ENCODE results near the gene ITPRIPL2. TPM values are rescaled to one million over a fixed set of nuclear protein-coding genes. Genes with fewer than 3 reads are reported as not detected.

ITPRIPL2 gene
- polyA plus RNA-seq, 1 donor from 2014 or later, result 4.7 TPM

DNA sequence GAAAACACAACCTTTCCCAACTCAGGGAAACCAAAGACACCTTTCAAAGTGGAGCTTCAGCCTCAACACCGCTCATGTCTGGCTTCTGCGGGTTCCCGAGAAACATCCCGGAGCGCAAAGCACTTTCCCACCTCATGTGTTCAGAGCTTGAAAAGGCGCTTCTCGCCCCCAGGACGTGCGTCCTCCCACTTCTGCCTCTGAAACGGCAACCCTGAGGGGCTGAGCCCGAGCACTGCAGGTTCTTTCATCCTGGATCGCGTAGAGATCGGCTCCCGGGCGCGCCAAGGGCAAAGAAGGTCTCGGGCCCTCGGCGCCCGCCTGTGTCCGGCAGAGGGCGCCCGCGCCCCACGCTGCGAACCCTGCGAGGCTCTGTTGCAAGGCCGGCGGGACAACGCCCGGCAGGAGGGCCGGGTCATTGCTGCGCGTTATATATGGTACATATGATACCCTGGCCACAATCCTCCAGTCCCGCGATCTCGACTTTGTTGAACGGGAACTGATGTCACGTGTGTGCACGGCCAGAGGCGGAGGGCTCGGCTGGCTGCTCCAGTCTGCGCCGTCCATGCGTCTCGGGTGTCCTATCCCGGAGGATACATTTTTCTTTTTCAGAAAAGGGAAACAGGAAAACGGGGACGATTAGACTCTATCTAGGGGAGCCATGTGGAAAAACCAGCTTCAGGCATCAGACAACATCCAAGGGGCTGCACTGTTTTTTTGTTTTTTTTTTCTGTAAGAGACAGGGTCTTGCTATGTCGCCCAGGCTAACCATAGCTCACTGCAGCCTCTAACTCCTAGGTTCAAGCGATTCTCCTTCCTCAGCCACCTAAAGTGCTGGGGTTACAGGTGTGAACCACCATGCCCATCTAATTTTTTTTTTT is 27.2 kb upstream of the ITPRIPL2 start:
- H3K36me3 Mint-ChIP-seq, result peaks cover 4% of the 10 kb centered on the region
- H3K4me1 Mint-ChIP-seq, result peaks cover 0 to 2% (median 1%) of the 10 kb centered on the region in 3 donors
- peak overlapping the region; percentile 29 to 79 (median 60) for H3K4me3 Mint-ChIP-seq
- H3K9me3 Mint-ChIP-seq, result peaks cover under 1 to 1% (median 1%) of the 10 kb centered on the region in 3 donors
- H3K27me3 Mint-ChIP-seq, result peaks cover 4% of the 10 kb centered on the region
- peak overlapping the region in 1 of 3 donors; percentile 53 for H3K27ac Mint-ChIP-seq

DNA sequence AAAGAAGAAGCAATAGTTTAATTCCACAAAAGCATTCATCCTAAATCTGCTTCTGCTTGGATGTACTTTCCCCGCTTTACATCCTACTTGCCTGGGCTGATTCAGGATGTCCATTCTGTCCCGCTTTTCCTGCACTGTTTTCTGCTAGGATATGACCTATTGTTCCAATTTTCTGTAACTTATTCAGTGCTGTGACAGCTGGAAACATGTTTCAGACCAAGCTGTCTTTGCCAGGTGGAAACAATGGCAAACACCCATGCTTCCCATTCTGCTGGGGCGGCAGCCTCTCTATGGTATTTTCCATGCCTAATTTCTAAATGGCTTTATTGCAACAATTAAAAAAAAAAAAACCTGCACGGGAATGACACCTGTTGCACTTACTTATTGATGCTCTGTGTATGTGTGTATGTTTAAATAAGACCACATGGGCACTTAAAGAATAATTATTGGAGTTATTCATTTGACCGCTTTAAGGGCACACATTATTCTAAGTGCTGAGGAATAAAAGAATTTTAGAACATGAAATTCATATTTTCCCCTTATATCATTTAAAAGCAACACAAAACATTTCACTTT is 25.3 kb upstream of the ITPRIPL2 start:
- Mint-ChIP-seq H3K36me3 (no peaks in the 10 kb centered on the region), H3K4me1 (peaks cover 0 to 2% (median 1%) of the 10 kb centered on the region in 3 donors), H3K9me3 (peaks cover 2 to 4% (median 4%) of the 10 kb centered on the region in 3 donors), H3K27me3 (peaks cover 4% of the 10 kb centered on the region), H3K4me3 (no peak overlapping the region), H3K27ac (no peak overlapping the region)

DNA sequence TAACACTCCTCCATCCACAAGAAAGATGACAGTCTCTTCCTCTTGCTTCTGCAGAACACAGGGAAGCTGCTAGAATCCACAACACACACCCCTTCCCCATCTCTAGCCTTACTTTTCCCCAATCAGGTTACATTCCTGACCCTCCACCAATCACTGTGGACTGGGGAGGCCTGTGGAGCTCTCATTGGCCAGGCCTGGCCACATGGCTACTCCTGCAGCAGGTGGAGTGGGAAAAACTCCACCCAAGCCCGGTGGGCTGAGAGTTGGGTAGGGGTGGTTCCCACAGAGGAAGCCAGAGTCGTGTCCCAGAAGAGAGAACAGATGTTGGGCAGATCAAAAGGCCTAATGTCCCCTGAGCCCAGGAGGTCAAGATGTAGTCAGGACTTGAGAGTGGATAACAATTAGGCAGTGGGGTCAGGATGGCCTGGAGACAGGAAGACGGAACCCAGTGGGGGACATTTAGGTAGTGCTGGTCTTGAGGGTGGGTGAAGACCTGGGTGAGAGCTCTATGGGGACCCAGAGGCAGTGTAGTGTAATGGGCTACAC is 24.3 kb upstream of the ITPRIPL2 start:
- no peak overlapping the region for H3K4me3 Mint-ChIP-seq
- no peak overlapping the region for H3K27ac Mint-ChIP-seq
- H3K36me3 Mint-ChIP-seq, result no peaks in the 10 kb centered on the region
- peaks cover 0 to 2% (median 1%) of the 10 kb centered on the region in 3 donors for H3K4me1 Mint-ChIP-seq
- peaks cover 4% of the 10 kb centered on the region for H3K27me3 Mint-ChIP-seq
- peaks cover 2 to 4% (median 4%) of the 10 kb centered on the region in 3 donors for H3K9me3 Mint-ChIP-seq

DNA sequence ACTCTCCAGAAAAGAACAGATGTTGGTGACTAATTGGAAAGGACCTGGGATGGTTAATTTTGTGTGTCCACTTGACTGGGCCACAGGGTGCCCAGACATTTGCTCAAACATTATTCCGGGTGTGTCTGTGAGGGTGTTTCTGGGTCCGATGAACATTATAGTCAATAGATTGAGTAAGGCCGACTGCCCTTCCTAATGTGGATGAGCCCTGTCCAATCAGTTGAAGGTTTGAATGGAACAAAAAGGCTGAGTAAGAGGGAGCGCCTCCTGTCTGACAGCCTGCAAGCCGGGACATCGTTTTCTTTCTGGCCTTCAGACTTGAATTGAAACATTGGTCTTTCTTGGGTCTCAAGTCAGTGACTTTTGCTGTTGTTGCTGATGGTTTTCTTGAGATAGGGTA is 22.8 kb upstream of the ITPRIPL2 start:
- Mint-ChIP-seq H3K27me3 (peaks cover 3% of the 10 kb centered on the region), H3K27ac (peak overlapping the region in 1 of 3 donors; percentile 57), H3K36me3 (no peaks in the 10 kb centered on the region), H3K4me1 (peaks cover 5 to 8% (median 7%) of the 10 kb centered on the region in 3 donors), H3K9me3 (peaks cover 7 to 10% (median 7%) of the 10 kb centered on the region in 3 donors), H3K4me3 (no peak overlapping the region)

DNA sequence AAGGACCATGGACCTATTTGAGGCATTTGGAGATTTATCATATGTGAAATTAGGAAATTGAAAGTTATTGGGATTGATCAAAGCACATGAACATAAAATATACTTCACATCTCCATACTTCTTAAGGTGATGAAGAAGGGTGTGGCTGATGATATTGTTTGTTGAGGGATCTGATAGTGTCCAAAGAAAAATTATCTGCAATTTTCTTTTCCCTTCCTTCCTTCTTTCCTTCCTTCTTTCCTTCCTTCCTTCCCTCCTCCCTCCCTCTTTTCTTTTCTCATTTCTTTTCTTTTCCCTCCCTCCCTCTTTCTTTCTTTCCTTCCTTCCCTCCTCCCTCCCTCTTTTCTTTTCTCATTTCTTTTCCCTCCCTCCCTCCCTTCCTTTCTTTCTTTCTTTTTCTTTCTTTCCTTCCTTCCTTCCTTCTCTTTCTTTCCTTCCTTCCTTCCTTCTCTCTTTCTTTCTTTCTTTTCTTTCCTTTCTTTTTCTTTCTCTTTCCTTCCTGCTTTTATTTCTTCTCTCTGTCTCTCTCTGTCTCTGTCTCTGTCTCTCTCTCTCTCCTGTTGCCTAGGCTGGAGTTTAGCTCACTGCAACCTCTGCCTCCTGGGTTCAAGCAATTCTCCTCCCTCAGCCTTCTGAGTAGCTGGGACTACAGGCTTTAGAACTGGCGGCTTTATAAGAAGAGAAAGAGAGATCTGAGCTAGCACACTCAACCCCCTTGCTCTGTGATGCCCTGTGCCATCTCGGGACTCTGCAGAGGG is 20.9 kb upstream of the ITPRIPL2 start:
- H3K9me3 Mint-ChIP-seq, result peaks cover 7 to 11% (median 7%) of the 10 kb centered on the region in 3 donors
- H3K27ac Mint-ChIP-seq, result peak overlapping the region in 1 of 3 donors; percentile 82
- H3K36me3 Mint-ChIP-seq, result peaks cover 1% of the 10 kb centered on the region
- no peaks in the 10 kb centered on the region for H3K27me3 Mint-ChIP-seq
- H3K4me3 Mint-ChIP-seq, result peak overlapping the region in 1 of 4 donors; percentile 12
- peaks cover 7% of the 10 kb centered on the region in 3 donors for H3K4me1 Mint-ChIP-seq

DNA sequence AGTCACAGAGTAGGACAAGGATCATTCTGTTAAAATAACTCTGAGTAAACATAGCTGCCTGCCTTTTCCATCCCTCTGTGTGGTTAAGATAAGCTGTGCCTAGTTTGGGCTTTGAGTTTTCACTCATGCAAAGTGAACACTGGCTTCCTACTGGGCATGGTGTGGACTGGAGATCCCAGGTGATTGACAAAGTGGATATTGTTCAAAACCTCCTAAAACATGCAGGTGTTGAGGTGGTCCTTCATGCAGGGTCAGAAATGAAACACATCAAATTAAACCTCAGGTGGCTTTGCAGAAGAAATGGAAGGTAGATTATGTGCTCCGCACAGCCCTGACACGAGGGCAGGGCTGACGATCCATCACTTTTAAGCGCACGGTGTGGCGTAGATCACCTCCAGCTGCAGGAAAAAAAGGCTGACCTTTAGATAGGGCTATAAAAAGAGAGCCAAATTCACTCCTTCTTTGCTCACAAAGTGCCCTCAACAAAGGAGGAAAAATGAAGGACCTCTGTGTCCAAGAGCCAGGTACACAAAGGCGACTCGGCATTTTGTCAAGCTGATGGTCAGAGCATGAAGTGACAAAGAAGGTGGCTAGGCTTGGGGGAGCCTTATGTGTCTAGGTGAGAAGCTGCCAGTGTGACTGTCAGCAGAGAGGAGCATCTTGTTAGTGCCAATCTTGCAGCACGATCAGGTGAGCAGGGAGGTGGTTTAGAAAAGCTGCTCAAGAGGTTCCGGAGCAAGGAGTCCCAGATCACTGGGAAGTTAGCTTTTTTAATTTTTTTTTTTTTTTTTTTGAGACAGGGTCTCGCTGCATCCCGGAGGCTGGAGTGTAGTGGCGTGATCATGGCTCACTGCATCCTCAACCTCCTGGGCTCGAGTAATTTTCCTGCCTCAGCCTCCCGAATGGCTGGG is 19.9 kb upstream of the ITPRIPL2 start:
- peaks cover 7% of the 10 kb centered on the region in 3 donors for H3K4me1 Mint-ChIP-seq
- H3K9me3 Mint-ChIP-seq, result peaks cover 7 to 17% (median 7%) of the 10 kb centered on the region in 3 donors
- no peak overlapping the region for H3K4me3 Mint-ChIP-seq
- no peaks in the 10 kb centered on the region for H3K27me3 Mint-ChIP-seq
- H3K36me3 Mint-ChIP-seq, result peaks cover 4% of the 10 kb centered on the region
- H3K27ac Mint-ChIP-seq, result no peak overlapping the region

DNA sequence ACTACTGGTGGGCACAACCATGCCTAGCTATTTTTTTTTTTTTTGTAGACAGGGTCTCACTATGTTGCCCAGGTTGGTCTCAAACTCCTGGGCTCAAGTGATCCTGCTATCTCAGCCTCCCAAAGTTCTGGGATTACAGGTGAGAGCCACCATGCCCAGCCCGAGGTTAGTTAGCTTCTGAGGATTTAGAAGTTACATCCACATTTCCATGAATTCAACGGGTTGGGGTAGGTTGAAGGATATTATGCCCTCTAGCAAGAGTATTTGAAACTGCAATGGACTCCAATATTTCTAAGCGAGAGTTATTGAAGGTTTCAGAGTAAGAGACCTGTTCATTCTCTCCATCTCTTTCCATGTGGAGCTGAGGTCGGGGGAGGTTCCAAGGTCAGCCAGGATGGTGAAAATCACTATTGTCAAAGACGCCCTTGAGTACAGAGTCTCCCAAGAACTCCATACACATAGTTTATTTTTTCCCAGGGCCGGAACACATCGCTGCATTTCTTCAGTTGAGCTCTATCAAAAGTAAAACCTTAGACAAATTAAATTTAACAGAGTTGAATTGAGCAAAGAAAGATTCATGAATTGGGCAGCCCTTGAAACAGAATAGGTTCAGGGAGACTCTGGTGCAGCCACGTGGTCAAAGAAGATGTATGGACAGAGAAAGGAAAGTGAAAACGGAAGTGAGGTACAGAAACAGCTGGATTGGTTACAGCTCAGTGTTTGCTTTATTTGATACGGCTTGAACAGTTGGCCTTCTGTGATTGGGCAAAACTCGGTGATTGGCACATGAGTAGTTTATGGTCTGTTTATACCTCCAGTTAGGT is 19.0 kb upstream of the ITPRIPL2 start:
- Mint-ChIP-seq H3K4me3 (peak overlapping the region in 2 of 4 donors; percentile 64 to 86), H3K27me3 (no peaks in the 10 kb centered on the region), H3K4me1 (peaks cover 7% of the 10 kb centered on the region in 3 donors), H3K36me3 (peaks cover 4% of the 10 kb centered on the region), H3K9me3 (peaks cover 7 to 17% (median 7%) of the 10 kb centered on the region in 3 donors), H3K27ac (peak overlapping the region in 1 of 3 donors; percentile 8)

DNA sequence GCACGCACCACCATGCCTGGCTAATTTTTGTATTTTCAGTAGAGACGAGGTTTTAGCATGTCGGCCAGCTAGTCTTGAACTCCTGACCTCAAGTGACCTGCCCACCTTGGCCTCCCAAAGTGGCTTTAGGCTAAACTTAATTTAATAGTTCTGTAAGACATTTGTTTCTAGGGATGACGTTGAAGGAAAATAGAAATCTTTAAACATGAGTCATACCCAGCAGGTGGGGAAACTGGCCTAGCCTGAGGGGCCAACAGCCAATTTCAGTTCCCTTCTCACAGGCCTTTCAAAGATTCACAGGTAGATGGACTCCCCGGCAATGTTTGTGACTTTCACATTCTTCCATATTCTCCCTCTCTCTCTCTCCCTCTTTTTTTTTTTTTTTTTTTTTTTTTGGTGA is 18.1 kb upstream of the ITPRIPL2 start:
- Mint-ChIP-seq H3K27me3 (no peaks in the 10 kb centered on the region), H3K27ac (no peak overlapping the region), H3K4me3 (peak overlapping the region in 1 of 4 donors; percentile 79), H3K36me3 (peaks cover 4% of the 10 kb centered on the region), H3K4me1 (peaks cover 7% of the 10 kb centered on the region in 3 donors), H3K9me3 (peaks cover 7 to 17% (median 7%) of the 10 kb centered on the region in 3 donors)

DNA sequence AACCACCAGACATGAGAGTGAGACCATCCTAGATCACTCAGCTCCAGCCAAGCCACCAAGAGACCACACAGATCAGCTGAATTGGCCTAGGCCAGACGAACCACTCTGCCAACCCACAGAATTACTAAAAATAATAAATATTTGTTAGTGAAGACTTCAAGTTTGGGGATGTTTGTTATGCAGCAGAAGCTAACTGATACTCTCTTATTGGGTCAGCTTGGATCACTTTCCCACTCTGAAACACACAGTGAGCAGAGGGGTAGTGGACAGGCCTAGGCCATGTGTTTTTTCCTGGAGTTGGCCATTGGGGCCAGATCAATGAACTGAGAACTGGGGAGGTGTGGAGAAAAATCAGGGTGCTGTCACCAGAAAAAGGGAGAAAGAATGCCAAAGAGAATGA is 15.6 kb upstream of the ITPRIPL2 start:
- no peak overlapping the region for H3K4me3 Mint-ChIP-seq
- peaks cover 3 to 18% (median 5%) of the 10 kb centered on the region in 3 donors for H3K9me3 Mint-ChIP-seq
- no peak overlapping the region for H3K27ac Mint-ChIP-seq
- H3K36me3 Mint-ChIP-seq, result peaks cover 4% of the 10 kb centered on the region
- H3K4me1 Mint-ChIP-seq, result peaks cover 7% of the 10 kb centered on the region in 3 donors
- H3K27me3 Mint-ChIP-seq, result no peaks in the 10 kb centered on the region

DNA sequence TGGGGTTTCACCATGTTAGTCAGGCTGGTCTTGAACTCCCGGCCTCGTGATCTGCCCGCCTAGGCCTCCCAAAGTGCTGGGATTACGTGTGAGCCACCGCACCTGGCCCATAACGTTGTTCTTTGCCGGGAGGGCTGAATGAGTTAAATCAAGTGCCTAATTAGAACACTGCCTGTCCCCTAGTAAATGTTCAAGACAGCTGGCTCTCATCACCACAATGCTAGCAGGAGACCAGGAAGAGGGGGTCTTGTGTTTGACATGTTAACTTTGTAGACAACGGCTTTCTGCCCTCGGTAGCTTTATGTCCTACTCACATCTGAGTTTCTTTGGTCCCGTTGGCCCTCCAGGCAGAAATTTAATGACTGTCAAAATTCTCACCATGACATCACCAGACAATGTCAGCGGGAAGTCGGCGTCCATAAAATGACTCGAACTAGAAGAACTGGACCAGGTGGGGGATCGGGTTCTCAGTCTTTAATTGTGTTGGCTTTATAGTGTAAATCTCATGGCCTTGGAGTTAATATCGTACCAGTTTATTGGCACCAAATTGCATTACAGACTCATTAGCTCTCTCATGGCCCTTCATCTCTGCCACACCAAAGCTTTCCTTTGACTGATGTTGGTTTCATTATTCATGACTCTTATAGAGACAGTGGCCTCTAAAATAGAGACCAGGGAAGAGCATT is 11.4 kb upstream of the ITPRIPL2 start:
- Mint-ChIP-seq H3K4me1 (peaks cover 0 to 2% (median 0%) of the 10 kb centered on the region in 3 donors), H3K9me3 (peaks cover 0 to 12% (median 0%) of the 10 kb centered on the region in 3 donors), H3K36me3 (peaks cover 4% of the 10 kb centered on the region), H3K27ac (no peak overlapping the region), H3K4me3 (no peak overlapping the region), H3K27me3 (no peaks in the 10 kb centered on the region)

DNA sequence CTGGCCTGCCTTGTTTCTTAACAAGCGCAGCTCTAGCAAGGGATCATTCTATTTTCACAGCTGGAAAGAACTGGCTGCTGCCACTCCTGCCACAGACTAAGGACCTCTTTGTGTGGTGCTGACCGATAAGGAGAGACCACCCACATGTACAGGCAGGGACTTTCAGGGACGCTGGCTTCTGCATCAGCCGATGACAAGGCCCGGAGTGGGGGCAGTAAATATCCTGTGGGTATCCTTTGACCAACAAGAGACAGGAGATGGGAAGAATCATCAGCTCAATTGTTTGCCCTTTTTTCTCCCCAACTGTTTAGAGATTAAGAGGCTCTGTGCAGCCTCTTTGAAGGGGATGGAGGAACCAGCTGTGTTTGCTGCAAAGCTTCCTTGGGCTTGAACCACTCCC is 9.2 kb upstream of the ITPRIPL2 start:
- Mint-ChIP-seq H3K9me3 (peaks cover 0 to 6% (median 0%) of the 10 kb centered on the region in 3 donors), H3K27me3 (no peaks in the 10 kb centered on the region), H3K36me3 (peaks cover 1% of the 10 kb centered on the region), H3K4me1 (peaks cover 0 to 2% (median 0%) of the 10 kb centered on the region in 3 donors), H3K4me3 (no peak overlapping the region), H3K27ac (no peak overlapping the region)

DNA sequence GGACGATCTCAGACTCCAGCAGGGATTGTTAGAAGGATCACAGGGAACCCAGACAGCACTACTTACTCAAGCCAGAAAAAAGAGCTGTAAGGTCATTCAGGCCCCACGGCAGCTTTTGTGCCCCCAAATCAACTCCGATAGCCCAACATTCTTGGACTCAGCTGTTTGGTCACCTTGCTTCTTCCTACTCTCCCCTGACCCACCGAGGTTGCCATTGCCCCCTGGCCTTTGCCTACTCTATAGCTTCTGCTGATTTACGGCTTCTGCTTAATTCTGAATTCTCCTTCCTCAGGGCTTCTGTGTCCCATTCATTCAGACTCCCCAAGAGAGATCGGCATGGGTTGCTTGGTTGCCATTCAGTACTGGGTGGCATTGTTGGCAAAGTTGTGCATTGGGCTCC is 8.6 kb upstream of the ITPRIPL2 start:
- H3K27ac Mint-ChIP-seq, result no peak overlapping the region
- H3K9me3 Mint-ChIP-seq, result peaks cover 0 to 6% (median 0%) of the 10 kb centered on the region in 3 donors
- H3K27me3 Mint-ChIP-seq, result no peaks in the 10 kb centered on the region
- H3K36me3 Mint-ChIP-seq, result peaks cover 1% of the 10 kb centered on the region
- H3K4me1 Mint-ChIP-seq, result peaks cover 0 to 2% (median 0%) of the 10 kb centered on the region in 3 donors
- no peak overlapping the region for H3K4me3 Mint-ChIP-seq

All from IgD-negative memory B cell (primary cell).